Sigmoid colon (tissue), 4 donors: ENCODE data around the gene SORCS2.

Experiments used
- POLR2A ChIP-seq, 2 donors: fragments of 450-650 bp; IDR thresholded peaks; one replicate each; pipeline ENCODE4 v1.6.1; 2016; ENCODE audit warnings: antibody characterized with exemption in 2 of 2, mild to moderate bottlenecking in 2 of 2, moderate library complexity in 2 of 2
- POLR2AphosphoS5 ChIP-seq, 4 donors: sonication (generic); formaldehyde crosslinking; IDR thresholded peaks; one replicate each; pipeline ENCODE4 v1.6.1; 2017; ENCODE audit warnings: antibody characterized with exemption in 4 of 4
- TF ChIP-seq, protein P1 (sequence below), 4 experiments: fragments of 450-650 bp in 3 of 4; fragments of 200-600 bp in 1 of 4; IDR thresholded peaks; one replicate each; pipeline ENCODE4 v1.5.1; 2016 to 2019; ENCODE audit warnings: antibody characterized with exemption in 4 of 4, mild to moderate bottlenecking in 3 of 4, moderate library complexity in 2 of 4

DNA sequence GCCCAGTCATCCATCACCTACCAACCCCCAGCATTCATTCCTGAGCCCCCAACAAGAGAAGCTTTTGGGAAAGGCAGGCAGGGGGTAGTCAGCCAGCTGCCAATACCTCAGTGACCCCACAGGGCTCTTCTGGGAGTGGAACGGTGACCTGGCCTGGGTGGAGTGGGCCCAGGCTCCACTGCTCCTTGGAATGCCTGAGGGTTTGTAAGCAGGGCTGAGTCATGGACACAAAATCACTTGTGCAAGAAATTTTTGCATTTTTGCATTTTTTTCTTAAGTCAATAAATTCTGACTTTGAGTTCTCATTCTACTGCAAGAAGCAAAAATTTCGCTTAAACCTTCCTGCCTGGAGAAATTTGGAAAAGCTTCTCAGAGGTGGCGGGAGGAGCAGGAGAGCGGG is 18.5 kb downstream of the SORCS2 start:
- TF ChIP-seq, protein P1, sequence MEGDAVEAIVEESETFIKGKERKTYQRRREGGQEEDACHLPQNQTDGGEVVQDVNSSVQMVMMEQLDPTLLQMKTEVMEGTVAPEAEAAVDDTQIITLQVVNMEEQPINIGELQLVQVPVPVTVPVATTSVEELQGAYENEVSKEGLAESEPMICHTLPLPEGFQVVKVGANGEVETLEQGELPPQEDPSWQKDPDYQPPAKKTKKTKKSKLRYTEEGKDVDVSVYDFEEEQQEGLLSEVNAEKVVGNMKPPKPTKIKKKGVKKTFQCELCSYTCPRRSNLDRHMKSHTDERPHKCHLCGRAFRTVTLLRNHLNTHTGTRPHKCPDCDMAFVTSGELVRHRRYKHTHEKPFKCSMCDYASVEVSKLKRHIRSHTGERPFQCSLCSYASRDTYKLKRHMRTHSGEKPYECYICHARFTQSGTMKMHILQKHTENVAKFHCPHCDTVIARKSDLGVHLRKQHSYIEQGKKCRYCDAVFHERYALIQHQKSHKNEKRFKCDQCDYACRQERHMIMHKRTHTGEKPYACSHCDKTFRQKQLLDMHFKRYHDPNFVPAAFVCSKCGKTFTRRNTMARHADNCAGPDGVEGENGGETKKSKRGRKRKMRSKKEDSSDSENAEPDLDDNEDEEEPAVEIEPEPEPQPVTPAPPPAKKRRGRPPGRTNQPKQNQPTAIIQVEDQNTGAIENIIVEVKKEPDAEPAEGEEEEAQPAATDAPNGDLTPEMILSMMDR (IDR thresholded peaks at IDR 0.05) = no peak
- TF ChIP-seq POLR2A (IDR thresholded peaks at IDR 0.05) = no peak
- no peak for TF ChIP-seq POLR2AphosphoS5 (IDR thresholded peaks at IDR 0.05)
